ENCODE results near the gene TMEM255B. TPM values are rescaled to one million over a fixed set of nuclear protein-coding genes. Genes with fewer than 3 reads are reported as not detected.
"Not testable (repeated sequence)": the region's sequence is repeated elsewhere in the genome, so short reads cannot be mapped to it uniquely, and the experiment has no call there.

Gene TMEM255B
- total RNA-seq, 1 donor from 2014 or later: 2.2 TPM

DNA sequence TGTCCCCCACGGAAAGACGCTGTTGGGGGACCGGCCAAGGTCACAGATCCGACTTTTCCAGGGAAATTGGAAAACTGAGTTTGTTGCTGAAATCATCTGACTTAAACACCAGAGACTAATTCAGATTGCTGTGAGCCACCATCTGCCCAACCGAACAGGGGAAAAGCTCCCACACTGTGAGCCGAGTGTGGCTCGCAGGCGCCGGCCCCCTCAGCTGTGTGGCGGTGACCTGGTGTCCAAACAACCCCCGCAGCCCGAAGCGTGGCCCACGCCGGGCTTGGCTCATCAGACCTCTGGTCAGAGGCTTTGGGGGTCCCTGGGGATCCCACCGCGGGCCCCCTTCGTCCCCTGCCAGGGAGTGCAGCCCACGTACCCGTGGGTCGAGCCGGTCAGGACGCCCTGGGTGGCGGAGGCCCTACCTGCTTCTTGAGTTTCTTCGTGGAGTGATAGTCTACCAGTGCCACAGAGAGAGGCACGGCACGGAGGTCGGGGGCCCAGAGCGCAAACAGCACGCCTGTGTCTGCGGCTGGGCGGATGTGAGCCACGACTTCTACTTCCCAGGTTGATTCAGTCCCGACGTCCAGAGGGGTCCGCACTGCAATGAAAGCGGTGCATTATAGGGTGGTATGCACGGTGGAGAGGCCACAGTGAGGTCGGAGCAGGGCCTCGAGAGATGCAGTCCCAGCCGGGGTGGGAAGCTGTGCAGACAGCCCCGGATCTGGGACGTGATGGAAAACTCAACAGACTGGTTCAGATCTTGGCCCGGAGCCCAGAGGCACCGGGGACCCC, 64.1 kb downstream of the TMEM255B start:
- Mint-ChIP-seq H3K4me3 (no peak overlapping the region), H3K27me3 (ENCODE audit: insufficient read depth) (no peaks in the 10 kb centered on the region), H3K27ac (no peak overlapping the region), H3K4me1 (ENCODE audit: low read depth) (no peaks in the 10 kb centered on the region), H3K36me3 (ENCODE audit: low read depth) (peaks cover 4% of the 10 kb centered on the region), H3K9me3 (no peaks in the 10 kb centered on the region)
- intact Hi-C loops (cut with micrococcal nuclease): no loop called here
- DNase-seq (ENCODE audit: low spot score): no peak

DNA sequence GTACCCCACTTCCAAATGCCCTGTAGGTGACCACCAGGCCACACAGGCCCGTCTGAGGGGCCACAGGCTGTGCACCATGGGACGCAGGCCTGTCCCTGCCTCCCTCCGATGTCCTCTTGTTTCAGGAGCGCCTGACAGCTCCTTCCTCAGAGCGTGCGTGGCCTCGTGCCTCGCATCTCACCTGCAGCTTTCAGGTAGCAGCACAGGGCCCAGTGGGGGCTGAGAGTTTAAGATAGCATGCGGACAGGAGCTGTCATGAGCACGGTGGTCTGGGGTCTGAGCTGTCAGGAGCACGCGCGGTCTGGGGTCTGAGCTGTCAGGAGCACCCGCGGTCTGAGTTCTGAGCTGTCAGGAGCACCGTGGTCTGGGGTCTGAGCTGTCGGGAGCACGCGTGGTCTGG, 64.7 kb downstream of the TMEM255B start:
- H3K4me1 Mint-ChIP-seq (ENCODE audit: low read depth): no peaks in the 10 kb centered on the region
- peaks cover 4% of the 10 kb centered on the region for H3K36me3 Mint-ChIP-seq (ENCODE audit: low read depth)
- no peaks in the 10 kb centered on the region for H3K27me3 Mint-ChIP-seq (ENCODE audit: insufficient read depth)
- no peak for DNase-seq (ENCODE audit: low spot score)
- H3K4me3 Mint-ChIP-seq: no peak overlapping the region
- intact Hi-C loops (cut with micrococcal nuclease): no loop called here
- no peak overlapping the region for H3K27ac Mint-ChIP-seq
- no peaks in the 10 kb centered on the region for H3K9me3 Mint-ChIP-seq

DNA sequence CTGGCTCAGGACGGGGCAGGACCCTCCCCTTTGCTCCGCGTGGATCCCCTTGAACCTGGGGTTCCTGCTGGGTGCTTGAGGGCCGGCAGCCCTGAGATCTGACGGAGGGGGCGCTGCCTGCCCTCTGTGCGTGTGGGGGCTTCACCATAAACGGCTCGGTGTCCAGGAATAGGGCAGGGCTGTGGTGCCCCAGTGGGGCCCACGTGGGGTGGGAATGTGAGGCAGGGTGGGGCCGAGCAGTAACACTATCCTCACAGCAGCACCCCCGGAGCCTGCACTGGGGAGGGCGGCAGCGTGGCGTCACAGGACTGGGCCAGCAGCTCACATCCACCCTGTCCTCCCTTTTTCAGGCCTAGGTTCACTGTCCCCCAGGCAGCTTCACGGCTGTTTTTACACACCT, 66.8 kb downstream of the TMEM255B start:
- DNase-seq (ENCODE audit: low spot score): no peak
- Mint-ChIP-seq H3K27me3 (ENCODE audit: insufficient read depth) (no peaks in the 10 kb centered on the region), H3K36me3 (ENCODE audit: low read depth) (peaks cover 4% of the 10 kb centered on the region), H3K4me1 (ENCODE audit: low read depth) (no peaks in the 10 kb centered on the region), H3K27ac (no peak overlapping the region), H3K4me3 (no peak overlapping the region), H3K9me3 (no peaks in the 10 kb centered on the region)
- intact Hi-C loops (cut with micrococcal nuclease): no loop called here

DNA sequence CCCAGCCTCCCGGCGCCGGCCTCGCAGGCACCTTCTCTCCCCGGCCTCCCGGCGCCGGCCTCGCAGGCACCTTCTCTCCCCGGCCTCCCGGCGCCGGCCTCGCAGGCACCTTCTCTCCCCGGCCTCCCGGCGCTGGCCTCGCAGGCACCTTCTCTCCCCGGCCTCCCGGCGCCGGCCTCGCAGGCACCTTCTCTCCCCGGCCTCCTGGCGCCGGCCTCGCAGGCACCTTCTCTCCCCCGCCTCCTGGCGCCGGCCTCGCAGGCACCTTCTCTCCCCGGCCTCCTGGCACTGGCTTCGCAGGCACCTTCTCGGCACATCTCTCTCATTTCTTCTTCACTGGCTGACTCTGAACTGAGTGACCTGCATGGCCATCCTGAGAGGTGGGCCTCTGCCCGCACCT, 67.4 kb downstream of the TMEM255B start:
- H3K27ac Mint-ChIP-seq; H3K27me3 Mint-ChIP-seq (ENCODE audit: insufficient read depth); intact Hi-C loops (cut with micrococcal nuclease); DNase-seq (ENCODE audit: low spot score); H3K9me3 Mint-ChIP-seq; H3K4me1 Mint-ChIP-seq (ENCODE audit: low read depth); H3K36me3 Mint-ChIP-seq (ENCODE audit: low read depth); H3K4me3 Mint-ChIP-seq: not testable (repeated sequence)

DNA sequence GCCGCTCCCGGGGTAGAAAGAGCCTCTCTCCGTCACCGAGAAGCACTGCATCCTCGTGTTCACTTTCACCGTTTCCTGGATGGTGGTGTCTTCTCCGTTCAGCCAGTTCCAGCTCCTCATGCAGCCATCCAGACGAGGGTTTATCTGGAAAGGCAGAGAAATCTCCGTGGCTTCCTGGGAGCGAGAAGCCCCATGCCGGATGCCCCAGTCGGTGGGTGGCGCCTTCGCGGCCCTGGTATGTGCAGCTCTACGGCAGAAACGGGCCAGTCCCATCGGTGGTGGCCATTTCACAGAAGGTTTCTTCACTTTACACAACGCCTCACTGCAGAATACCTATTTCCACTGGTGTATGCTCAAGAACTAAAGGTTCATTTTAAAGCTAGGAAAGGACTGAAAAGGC, 68.0 kb downstream of the TMEM255B start:
- Mint-ChIP-seq H3K27me3 (ENCODE audit: insufficient read depth) (no peaks in the 10 kb centered on the region), H3K4me3 (no peak overlapping the region), H3K4me1 (ENCODE audit: low read depth) (no peaks in the 10 kb centered on the region), H3K9me3 (no peaks in the 10 kb centered on the region), H3K27ac (no peak overlapping the region), H3K36me3 (ENCODE audit: low read depth) (peaks cover 4% of the 10 kb centered on the region)
- DNase-seq (ENCODE audit: low spot score): no peak
- intact Hi-C loops (cut with micrococcal nuclease): no loop called here

DNA sequence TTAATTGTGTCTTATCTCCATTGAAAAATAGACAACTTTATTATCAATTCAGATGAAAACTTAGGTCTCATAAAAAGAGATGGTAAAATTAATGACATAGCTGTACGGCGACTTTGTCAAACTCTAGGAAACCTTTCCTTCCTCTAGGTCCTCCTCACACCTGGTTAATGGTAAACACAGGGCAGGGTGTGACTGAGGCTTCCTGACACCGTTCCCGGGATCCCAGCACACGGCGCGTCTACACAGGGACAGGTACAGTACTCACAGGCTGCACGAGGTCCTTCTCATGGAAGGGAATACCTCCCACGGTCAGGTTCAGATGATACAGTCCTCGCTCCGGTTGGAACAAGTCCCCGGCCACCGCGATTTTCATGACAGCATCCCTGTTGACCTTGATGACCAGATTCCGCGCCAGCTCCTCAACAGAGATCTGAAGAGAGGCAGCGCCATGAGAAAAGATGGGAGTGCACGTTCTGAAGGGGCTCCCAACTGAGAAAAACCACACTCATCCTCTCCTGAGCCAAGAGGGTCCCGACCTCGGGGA, 69.3 kb downstream of the TMEM255B start:
- intact Hi-C loops (cut with micrococcal nuclease): no loop called here
- H3K36me3 Mint-ChIP-seq (ENCODE audit: low read depth): peaks cover 4% of the 10 kb centered on the region
- H3K4me3 Mint-ChIP-seq: no peak overlapping the region

DNA sequence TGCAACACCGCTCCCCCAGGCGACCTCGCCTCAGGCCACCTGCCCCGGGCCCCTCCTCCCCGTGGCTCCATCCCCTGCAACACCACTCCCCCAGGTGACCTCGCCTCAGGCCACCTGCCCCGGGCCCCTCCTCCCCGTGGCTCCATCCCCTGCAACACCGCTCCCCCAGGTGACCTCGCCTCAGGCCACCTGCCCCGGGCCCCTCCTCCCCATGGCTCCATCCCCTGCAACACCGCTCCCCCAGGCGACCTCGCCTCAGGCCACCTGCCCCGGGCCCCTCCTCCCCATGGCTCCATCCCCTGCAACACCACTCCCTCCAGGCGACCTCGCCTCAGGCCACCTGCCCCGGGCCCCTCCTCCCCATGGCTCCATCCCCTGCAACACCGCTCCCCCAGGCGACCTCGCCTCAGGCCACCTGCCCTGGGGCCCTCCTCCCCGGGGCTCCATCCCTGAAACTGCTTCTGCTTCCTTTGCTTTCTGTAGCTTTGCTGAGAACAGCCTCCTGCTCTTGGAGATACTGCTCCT, 71.5 kb downstream of the TMEM255B start:
- H3K9me3 Mint-ChIP-seq; H3K4me3 Mint-ChIP-seq; H3K27me3 Mint-ChIP-seq (ENCODE audit: insufficient read depth); H3K27ac Mint-ChIP-seq; intact Hi-C loops (cut with micrococcal nuclease); DNase-seq (ENCODE audit: low spot score); H3K36me3 Mint-ChIP-seq (ENCODE audit: low read depth); H3K4me1 Mint-ChIP-seq (ENCODE audit: low read depth): not testable (repeated sequence)

More for the DNA sequence above, 69.3 kb downstream of the TMEM255B start:
- no peaks in the 10 kb centered on the region for H3K9me3 Mint-ChIP-seq
- H3K27me3 Mint-ChIP-seq (ENCODE audit: insufficient read depth): no peaks in the 10 kb centered on the region
- no peak overlapping the region for H3K27ac Mint-ChIP-seq
- DNase-seq (ENCODE audit: low spot score): no peak
- H3K4me1 Mint-ChIP-seq (ENCODE audit: low read depth): no peaks in the 10 kb centered on the region

DNA sequence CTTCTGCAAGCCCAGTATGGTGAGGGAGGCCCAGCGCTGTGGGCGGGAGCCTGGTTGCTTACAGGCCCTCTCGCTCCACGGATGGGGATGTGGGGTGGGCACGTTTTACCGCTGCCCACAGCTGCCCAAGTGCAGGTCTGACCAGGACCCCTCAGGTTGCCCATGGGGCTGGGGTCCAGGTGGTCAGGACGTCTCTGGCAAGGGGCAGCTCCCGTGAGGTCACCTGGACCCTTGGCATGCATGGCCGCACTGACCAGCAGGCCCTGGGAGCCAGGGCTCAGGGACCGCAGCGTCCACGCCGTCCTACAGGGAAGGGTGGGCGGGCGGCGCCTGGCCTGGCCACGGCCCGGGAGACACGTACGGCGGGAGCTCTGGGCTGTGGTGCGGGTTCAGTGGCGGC, 72.0 kb downstream of the TMEM255B start:
- Mint-ChIP-seq H3K4me1 (ENCODE audit: low read depth) (no peaks in the 10 kb centered on the region), H3K9me3 (no peaks in the 10 kb centered on the region), H3K36me3 (ENCODE audit: low read depth) (peaks cover 3% of the 10 kb centered on the region), H3K27ac (no peak overlapping the region), H3K4me3 (no peak overlapping the region), H3K27me3 (ENCODE audit: insufficient read depth) (no peaks in the 10 kb centered on the region)
- intact Hi-C loops (cut with micrococcal nuclease): no loop called here
- no peak for DNase-seq (ENCODE audit: low spot score)

DNA sequence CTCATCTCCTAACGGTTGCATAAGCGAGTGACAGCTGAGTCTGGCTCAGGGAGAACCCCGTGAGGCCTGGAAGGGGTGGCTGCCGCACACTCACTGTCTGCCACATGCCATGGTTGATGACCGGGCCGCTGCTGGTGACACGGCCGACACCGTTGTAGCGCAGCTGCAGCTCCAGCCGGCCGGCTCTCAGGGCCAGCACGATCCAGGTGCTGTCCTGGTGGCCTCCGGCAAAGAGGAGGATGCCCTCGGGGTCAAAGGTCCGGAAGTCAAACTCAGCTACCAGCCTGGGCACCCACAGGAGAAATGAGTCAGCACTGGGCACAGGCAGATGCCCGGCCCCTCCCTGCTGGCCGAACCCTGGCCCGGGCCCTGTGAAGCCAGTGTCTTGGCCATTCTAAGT, 73.2 kb downstream of the TMEM255B start:
- H3K27ac Mint-ChIP-seq: no peak overlapping the region
- DNase-seq (ENCODE audit: low spot score): no peak
- intact Hi-C loops (cut with micrococcal nuclease): no loop called here
- H3K36me3 Mint-ChIP-seq (ENCODE audit: low read depth): peaks cover 3% of the 10 kb centered on the region
- no peak overlapping the region for H3K4me3 Mint-ChIP-seq
- no peaks in the 10 kb centered on the region for H3K27me3 Mint-ChIP-seq (ENCODE audit: insufficient read depth)
- peaks cover 4% of the 10 kb centered on the region for H3K4me1 Mint-ChIP-seq (ENCODE audit: low read depth)
- no peaks in the 10 kb centered on the region for H3K9me3 Mint-ChIP-seq

DNA sequence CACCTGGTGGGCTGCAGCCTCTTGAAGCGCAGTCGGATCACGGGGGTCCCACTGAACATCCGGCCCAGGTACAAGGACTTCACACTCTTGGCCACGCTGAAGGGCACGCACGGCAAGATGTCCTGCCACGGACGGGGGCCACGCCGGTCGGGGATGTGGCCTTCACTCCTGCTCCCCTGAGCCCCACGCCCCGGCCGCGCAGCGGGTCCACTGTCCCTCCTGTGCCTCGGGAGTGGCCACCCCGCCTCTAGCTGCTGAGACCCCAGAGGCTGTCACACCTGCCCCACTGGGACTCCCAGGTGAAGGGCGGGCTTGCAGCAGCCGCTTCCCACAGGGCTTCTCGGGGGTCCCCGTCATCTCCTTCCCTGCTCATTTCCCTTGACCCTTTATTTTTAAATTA, 73.6 kb downstream of the TMEM255B start:
- Mint-ChIP-seq H3K4me3 (no peak overlapping the region), H3K36me3 (ENCODE audit: low read depth) (peaks cover 2% of the 10 kb centered on the region), H3K27ac (no peak overlapping the region), H3K4me1 (ENCODE audit: low read depth) (peaks cover 8% of the 10 kb centered on the region), H3K9me3 (no peaks in the 10 kb centered on the region), H3K27me3 (ENCODE audit: insufficient read depth) (no peaks in the 10 kb centered on the region)
- no peak for DNase-seq (ENCODE audit: low spot score)
- intact Hi-C loops (cut with micrococcal nuclease): no loop called here

DNA sequence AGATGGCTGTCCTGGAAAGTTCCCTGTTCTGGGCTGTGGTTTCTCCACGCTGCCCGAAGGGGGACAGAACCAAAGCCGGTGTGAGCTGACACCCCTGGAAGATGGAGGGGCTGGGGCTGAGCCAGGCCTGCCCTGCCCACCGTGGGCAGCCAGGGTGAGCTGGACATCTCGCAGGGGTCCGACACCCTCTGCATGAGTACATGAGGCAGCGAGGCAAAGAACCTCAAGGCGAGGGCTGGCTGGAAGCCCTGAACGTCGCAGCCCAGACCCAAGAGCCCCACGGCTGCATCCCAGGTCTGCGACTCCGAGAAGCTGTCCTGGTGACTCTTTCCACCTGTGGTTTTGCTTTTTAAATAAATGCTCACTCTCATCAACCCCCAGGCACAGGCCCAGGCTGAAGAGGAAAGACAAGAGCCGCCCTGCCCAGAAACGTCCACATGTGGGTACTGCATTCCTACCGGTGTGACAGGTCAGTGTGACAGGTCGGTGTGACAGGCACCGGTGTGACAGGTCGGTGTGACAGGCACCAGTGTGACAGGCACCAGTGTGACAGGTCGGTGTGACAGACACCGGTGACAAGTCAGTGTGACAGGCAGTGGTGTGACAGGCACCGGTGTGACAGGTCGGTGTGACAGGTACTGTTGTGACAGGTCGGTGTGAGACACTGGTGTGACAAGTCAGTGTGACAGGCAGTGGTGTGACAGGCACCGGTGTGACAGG, 74.2 kb downstream of the TMEM255B start:
- Mint-ChIP-seq H3K4me1 (ENCODE audit: low read depth) (peaks cover 10% of the 10 kb centered on the region), H3K4me3 (no peak overlapping the region), H3K36me3 (ENCODE audit: low read depth) (peaks cover 1% of the 10 kb centered on the region), H3K27me3 (ENCODE audit: insufficient read depth) (no peaks in the 10 kb centered on the region), H3K9me3 (no peaks in the 10 kb centered on the region), H3K27ac (no peak overlapping the region)
- intact Hi-C loops (cut with micrococcal nuclease): no loop called here
- DNase-seq (ENCODE audit: low spot score): no peak

DNA sequence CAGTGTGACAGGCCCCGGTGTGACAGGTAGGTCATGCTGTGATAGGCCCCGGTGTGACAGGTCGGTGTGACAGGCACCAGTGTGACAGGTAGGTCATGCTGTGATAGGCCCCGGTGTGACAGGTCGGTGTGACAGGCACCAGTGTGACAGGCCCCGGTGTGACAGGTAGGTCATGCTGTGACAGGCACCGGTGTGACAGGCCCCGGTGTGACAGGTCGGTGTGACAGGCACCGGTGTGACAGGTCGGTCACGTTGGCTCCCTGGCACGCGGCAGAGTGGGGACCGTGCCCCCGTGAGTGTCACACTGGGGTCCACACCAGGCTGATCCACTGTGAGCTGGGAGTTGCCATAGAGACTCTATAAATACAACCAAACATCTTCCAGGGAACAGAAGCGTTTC, 75.0 kb downstream of the TMEM255B start:
- intact Hi-C loops (cut with micrococcal nuclease); H3K27ac Mint-ChIP-seq; H3K4me3 Mint-ChIP-seq; DNase-seq (ENCODE audit: low spot score); H3K27me3 Mint-ChIP-seq (ENCODE audit: insufficient read depth); H3K9me3 Mint-ChIP-seq; H3K36me3 Mint-ChIP-seq (ENCODE audit: low read depth): not testable (repeated sequence)
- H3K4me1 Mint-ChIP-seq (ENCODE audit: low read depth): peaks cover 10% of the 10 kb centered on the region

DNA sequence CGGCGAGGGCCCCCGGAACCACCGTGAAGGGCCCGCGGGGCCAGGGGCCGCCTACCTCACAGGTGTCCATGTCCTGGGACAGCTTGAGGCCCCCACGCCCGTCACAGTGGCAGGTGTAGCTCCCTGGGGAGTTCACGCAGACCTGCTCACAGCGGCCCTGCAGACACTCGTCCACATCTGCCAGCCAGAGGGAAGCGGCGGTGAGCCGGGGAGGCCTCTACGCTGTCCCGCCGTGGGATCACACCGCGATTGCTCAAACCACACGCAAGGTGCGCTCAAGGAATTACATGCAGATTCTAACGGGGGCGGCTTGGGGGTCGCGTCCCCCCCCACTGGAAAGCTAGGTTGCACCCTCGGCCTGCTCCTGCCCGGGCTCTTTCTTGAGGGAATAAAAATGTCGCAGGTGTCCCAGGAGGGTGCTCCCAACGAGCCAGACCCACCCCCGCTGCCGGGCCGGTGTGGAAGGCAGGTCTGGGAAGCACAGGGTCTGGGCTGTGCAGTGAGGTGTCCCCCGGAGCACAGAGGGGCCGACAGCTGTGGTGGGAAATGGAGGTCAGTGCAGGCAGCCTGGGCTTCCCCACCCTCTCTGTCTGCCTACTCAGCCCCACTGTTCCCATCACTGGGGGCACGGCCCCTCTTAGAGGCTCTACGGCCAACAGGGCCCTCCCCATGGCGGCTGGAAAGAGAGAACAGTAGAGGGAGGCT, 75.6 kb downstream of the TMEM255B start:
- Mint-ChIP-seq H3K27ac (no peak overlapping the region), H3K27me3 (ENCODE audit: insufficient read depth) (no peaks in the 10 kb centered on the region), H3K4me1 (ENCODE audit: low read depth) (peaks cover 10% of the 10 kb centered on the region), H3K36me3 (ENCODE audit: low read depth) (peaks cover 1% of the 10 kb centered on the region), H3K9me3 (no peaks in the 10 kb centered on the region), H3K4me3 (no peak overlapping the region)
- intact Hi-C loops (cut with micrococcal nuclease): no loop called here
- DNase-seq (ENCODE audit: low spot score): no peak

Data from activated T-helper 1 cell treated with anti-CD3 and anti-CD28 coated beads, Interleukin-12 subunit alpha, Interleukin-12 subunit beta, Interleukin-2, Interleukin-4 antibody, amounts not matched to agents 30 ng/mL and 10 ng/mL and 1 ng/mL, durations not matched to agents 14 hours and 24 hours and 36 hours (primary cell).